NCI-H1694 treated with DMSO at 0.1 percent for 48 hours (cell line): ENCODE data around the gene NCR3LG1.

Source experiments
- DNase-seq: peaks from one replicate; lab custom pipeline; 2025; lab: John Stamatoyannopoulos, UW

The NCR3LG1 gene

DNA sequence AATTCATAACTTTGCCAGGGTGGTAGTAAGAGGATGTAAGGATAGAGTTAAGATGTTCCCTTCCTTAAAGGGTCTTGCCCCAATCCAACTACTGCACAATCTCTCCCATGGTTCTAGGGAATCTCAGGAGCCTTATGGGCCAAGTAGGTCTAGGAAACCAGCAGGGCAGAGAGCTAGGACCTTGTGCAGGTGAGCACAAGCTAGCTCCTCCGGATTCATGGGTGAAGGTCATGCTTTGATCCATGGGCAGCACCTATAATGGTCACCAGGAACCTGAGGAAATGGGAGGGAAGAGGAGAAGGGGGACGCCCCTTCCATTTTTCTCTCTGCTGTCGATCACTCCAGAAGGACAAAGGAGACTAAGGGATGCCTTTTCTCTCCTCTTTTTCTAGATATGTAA, 20.0 kb downstream of the NCR3LG1 start:
- DNase-seq, result no peak

DNA sequence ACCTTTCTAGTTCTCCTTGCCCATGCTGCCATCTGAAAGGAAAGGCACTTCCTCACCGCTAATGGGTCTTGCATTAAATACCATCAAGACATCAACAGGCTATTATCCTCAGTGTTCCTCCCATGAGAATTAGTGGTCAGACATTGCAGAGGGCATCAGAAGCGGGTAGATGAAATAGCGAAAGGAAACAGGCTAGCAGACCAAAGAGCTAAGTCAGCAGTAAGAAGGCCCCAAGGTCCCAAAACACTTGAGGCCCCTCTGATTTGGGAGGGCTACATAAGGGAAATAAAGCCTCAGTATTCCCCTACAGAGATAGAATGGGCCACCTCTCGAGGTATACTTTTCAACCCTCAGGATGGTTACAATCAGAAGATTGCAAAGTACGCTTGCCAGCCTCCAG, 23.9 kb downstream of the NCR3LG1 start:
- DNase-seq, result no peak

DNA sequence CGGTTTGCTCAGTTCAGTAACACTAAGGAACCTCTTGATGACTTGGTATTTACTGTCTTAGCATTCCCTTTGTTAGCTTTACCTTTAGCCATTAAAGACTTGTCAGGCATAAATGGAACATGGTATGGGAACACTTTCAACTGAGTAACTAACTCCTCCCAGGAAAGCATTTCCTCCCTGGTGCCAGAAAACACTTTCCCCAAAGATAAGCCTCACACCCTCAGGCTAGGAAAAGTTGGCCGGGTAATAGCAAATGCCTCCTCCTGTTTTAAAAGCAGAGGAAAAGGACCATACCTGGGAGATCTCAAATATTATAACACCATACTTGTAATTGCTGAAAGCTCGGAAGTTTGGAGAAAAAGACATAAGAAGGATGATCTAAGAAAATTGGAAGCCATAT, 24.9 kb downstream of the NCR3LG1 start:
- DNase-seq, result no peak

DNA sequence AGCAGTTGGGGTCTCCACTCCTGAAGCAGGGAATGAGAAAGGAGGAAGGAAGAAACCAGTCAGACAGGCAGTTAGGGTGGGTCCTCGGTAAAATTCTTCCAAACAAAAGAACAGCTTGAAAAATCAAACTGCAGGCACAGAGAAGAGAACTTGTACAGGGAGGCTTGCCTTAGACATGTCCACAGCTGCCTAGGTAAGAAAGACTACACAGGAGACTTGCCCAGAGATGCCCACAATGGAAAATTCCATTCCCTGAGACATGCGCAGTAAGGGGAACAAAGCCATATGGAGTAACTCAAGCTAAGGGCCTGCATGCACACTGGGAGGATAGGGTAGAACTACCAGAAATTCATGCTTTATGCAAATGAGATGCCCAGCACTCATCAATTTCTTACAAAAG, 27.1 kb downstream of the NCR3LG1 start:
- DNase-seq, result no peak

DNA sequence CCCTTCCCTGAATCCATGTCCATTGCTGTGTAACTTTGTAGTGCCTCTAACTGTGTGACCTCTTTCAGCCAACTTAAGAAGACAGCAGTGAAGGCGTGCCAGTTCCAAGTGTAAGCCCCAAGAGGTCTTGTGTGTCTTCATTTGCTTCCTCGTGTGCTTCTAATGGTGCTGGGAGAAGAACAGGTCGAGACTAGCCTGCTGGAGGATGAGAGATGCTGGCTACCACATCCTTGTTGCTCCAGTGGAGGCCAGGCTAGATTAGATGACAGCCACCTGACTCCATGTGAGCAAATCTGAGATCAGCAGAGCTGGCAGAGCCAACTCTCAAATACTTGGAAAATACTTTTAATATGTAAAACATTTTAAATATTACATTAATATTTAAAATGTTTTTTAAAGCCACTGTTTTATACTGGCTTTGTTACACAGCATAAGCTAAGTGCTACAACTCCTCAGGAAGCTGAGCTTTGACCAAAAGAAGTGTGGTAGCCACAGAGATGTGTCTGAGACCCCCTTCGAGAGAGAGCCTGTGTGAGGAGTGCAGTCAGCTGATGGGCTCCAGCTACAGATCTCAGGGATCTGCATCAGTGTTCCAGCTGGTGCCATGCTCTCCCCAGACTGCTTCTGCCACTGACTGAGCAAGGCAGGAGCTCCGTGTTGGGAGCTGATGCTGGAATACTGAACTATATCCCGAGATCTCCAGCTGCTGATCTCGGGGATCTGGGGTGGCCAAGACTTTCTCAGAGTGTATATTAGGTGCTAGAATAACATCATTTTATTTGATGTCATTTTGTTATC, 28.0 kb downstream of the NCR3LG1 start:
- DNase-seq, result no peak

DNA sequence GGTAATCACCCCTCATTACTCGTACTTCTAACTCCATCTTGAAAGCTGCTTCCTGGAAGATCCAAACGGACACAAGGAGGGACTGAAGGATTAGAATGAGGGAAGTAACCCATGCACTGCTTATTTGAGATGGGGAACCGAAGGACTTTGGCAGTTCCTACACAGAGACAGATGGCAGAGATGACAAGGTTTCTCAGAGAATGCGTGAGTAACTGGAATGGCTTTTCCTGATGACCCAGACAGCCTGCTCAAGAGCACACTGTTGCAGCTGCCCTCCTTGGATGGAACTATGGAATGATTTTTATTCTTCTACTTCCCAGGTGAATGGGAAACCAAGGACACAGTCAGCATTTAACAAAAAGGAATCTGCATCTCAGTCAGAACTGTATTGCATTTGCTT, 29.6 kb downstream of the NCR3LG1 start:
- no peak for DNase-seq

DNA sequence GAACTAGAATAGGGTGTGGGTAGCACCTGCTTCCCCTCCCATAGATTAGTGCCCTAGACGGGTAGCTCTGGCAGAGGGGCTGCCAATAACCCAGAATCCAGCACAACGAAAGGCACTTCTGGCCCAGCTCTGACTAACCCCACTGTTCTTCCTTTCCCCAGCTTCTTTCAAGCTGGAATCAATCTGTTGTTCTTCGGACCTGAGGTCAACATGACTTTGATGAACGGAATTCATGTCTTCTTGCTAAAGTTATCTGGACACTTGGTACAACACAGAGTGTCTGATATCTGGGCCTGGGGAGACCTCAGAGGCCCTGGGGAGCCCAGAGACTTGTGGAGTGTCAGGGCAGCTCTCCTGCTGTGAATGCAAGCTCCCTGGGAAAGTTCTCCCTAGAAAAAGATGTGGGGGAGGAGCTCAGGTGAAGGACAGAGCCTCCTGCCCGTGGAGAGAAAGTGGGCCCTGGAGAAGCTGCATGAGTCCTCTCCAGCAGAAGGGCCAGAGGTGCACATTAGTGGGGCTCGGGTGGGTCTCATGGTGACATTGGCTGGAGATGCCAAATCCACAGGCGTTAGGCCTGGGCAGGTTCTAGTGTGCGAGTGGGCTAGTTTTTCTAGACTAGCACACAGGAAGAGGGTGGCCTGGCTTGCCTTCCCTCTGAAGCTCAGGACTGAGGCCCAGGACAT, 30.6 kb downstream of the NCR3LG1 start:
- DNase-seq, result no peak

DNA sequence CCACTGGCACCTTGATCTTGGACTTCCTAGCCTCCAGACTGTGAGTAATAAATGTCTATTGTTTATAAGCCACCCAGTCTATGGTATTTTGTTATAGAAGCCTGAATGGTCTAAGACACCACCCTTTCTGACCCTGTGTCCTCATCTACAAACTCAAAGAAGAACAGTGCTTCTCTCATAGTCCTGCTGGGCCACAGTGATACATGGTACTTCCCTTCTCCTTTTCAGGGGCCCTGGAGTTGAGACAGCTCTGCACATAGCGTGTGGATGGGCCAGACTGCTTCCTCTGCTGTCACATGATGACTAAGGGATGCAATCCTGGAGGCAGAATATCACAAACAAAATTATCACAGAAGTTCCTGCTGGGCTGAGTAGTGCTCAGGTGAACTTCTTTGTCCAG, 31.9 kb downstream of the NCR3LG1 start:
- no peak for DNase-seq

DNA sequence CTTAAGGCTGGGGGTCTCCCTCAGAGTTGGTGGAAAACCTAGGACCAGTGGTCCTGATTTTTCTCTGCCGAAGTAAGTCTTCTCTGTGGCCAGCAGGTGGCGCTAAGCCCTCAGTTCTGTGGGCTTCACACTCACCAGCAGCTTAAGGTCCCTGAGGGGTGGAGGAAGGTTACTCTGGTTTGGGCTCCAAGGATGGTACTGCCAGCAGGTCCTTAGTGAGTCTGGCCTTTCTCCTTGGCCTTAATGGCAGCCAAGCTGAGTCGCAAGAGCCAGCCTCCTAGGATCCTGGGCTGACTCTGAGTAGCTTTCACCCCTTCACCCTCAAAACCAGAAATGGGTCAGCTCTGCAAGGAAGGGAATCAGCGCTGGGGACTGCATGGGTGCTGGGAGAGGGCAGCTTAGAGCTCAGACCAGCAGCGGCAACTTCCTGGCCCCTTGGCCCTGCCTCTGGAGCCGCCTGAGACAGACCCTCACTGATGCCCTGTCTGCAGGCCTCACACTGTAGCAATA, 32.5 kb downstream of the NCR3LG1 start:
- peak; percentile 56 for DNase-seq

DNA sequence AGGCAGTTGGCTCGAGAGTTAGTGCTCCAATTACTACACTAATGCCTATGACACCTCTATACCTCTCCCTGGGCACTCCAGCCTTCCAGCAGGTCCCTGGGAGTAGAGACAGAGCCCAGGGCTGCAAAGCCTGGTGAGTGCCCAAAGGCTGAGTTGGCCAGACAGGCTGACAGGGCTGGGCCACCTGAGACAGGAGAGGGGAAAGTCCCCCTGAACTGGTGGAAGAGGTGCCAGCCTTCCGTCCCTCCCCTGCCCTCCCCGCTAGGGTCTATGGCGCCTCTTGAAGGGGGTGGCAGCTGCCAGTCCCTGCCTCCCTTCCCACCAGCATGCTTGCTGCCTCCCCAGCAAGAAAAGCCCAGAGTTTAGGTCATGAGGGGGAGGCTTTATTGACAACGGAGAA, 33.9 kb downstream of the NCR3LG1 start:
- DNase-seq, result no peak

DNA sequence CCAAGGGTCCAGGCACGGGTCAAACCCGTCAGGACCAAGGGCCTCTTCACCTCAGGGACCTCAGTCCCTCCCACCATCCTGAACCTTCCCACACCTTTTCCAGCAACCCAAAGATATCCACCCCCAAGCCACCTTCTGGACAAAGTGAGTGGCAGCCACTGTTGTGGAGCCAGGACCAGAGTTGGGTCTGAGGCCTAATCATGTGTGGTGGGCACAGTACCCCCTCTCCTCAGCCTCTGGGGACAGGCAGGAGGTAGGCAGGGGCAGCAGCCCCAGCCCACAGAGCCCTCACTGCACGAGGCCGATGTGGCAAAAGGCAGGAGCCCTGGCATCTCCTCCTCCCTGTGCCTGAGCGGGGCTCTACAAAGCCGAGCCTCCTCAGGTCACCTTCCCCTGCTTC, 34.3 kb downstream of the NCR3LG1 start:
- DNase-seq, result no peak

DNA sequence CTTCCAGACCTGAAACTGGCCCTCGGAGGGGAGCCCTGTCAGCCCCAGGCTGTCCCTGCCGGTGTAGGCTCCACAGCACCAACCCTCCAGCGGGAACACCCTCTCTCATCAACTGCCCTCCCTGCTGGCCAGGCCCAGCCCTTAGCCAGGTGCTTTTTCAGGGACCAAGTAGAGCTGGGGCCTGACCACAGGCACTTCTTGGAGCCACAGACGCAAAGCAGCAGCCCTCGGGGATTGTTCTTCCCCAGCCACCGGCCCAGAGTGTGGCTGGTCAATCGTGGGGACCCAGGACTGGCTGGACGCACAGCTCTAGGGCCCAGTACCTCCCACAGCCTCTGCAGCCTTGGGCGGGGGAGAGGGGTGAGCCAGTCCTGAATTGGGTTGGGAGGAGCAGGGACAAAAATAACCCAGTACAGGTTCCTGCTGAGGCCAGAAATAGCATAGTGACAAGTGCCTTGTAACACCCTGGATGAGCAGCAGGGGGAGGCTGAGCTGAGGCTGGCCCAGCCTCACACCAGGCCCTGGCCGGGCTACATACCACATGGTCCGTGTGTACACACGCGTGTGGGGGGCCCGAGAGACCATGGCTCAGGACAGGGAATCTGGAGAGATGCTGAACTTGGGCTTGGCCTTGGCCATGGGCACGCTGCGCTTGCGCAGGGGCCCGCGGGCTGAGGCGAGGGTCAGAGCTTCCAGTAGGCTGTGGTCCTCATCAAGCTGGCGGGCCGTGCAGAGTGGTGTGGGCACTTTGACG, 34.9 kb downstream of the NCR3LG1 start:
- peak; percentile 34 for DNase-seq

DNA sequence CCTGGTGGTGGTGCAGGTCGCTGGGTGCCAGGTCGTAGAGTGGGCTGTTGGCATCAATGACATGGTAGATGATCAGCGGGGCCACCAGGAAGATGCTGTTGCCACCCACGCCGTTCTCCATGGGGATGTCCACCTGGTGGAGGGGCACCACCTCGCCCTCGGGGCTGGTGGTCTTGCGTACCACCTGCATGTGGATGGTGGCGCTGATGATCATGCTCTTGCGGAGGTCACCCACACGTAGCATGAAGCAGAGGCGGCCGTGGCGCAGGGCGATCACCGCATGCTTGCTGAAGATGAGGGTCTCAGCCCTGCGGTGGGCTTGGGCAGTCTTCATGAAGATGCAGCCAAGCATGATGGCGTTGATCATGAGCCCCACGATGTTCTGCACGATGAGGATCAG, 35.7 kb downstream of the NCR3LG1 start:
- DNase-seq, result no peak

DNA sequence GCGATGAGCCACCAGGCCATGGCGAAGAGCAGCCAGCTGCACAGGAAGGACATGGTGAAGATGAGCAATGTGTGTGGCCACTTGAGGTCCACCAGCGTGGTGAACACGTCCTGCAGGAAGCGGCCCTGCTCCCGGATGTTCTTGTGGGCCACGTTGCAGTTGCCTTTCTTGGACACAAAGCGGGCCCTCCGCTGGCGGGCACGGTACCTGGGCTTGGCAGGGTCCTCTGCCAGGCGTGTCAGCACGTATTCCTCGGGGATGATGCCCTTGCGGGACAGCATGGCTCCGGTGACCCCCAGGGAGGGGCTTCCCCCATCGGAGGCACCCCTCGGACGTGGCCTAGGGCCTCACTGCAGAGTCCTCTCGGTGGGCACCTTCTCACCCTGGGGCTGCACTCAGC, 36.2 kb downstream of the NCR3LG1 start:
- no peak for DNase-seq

DNA sequence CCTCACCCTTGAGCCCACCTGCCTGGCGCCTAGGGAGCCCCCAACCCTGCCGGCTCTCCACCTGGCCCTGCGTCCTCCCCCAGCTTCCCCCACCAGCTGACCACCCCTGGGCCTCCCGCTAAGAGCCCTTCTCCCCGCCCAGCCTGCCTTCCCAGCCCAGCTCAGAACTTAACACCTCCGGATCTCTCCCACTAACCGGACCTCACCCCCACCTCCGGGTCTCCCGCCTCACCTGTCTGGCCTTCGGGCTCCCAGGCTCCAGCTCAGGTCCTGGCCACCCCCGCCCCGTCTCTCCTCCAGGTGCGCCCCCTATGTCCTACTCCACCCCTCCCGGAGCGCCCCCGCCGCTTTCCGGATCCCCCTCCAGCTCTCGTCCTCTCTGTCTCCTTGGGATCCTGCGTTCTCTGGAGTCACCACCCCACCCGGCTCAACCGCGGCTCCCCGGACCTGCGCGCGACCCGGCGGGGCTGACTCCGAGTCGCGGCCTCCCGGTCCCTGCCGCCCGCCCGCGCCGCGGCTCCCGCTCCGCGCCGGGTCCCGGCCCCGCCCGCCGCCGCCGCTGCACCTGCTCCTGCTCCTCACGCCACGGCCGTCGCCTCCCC, 37.1 kb downstream of the NCR3LG1 start, which contains the start of gene KCNJ11:
Gene KCNJ11 (minus strand): TSS at position 51 of the 602 bp plus-strand sequence. CDS start 568 bp downstream, outside the sequence.
- no peak for DNase-seq

DNA sequence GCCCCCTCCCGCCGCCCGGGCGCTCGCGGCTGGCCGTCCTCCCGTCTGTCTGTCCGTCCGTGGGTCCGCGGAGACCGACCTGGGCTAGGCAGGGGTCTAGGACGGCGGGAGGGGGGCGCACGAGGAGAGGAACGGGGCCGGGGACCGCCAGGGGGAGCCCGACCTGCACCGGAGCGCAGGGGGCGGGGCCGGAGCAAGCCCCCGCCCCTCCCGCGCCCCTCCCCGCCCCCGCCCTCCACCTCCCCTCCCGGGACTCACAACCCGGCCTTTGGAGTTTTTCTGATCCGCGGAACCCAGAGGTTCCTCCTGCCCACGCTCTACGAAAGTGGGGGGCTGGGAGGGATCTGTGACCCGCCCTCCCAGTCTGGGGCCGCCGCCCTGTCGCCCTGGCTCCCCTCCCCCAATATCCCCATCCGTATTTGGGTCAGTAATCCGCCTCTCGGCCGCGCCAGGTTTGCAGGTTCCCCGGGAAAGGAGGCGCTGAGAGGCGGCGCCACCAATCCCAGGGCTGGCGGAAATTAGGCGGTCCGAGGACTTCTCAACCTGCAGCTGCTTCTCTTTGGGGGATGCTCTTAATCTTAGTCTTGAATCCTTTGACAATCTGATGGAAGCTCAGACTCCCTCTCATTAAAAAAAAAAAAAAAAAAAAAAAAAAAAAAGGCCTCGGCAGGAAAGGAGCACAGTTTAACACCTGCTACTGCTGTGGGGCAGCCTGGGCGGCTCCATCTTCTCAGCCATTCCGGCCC, 37.8 kb downstream of the NCR3LG1 start:
- DNase-seq, result peak; percentile 44

DNA sequence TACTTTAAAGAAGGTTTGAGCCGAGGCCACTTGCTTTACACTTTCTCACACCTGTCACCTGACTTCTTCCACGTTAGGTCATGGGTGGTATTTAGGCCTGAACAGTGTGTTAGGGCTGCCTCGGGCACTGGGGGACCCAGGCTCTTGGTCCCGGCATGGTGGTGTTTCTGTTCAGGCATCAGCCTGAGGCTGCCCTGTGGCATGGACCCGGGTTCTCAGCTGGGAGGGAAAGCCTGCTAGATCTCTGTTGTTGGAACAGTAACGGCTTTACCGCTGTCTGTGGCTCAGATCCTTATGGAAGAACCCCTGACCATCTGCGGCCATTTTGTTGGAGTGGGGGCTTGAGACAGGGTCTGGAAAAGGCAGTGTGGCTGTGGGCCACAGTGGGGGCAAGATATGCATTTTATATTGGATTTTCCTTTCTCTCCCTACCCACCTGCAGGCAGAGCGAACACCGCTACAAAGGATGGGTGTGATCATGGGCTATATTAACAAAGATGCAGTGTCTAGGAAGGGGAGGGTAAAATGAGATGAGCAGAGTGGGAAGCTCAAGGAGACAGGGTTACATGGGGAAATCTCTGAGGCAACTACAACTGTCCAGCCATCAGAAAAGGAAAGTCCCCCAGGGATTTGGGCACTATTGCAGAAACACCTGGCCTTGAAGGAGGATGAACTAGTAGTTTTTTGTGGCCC, 38.5 kb downstream of the NCR3LG1 start:
- DNase-seq, result no peak

DNA sequence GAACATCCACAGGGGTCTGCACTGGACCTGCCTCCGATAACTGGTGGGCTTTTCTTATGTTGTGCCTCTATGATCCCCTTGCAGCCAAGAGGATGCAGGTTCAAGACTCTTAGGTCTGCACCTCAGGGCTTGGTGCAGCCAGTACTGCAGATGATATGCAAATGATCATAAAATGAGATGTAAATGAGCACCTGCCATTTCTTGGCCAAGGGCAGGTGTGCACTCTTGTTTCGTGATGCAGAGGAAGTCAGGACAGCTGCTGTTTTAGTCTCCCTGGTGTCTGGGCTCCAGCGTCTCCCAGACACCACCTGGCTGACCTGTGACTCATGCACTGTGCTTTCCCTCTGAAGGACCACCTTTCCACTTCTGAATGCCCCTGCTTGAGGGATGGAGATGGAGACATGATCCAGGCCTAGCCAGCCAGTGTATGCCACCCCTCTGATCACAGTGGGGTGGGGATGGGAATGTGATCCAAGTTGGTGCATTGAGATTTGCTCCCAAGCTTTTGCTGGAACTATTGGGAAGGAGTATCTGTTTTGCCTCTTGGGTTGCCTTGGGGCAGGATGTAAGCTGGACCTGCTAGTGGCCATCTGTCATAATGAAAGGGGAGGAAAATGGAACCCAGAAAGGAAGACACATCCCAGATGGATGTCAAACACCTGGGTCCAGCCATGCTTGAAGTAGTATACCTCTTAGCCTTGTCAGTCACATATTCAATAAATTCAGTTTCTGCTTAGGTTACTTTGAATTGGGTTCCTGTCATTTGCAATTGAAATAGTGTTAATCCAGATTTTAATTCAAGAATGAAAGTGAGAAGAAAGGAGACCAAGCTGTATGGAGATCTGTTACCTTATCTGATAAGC, 40.1 kb downstream of the NCR3LG1 start:
- no peak for DNase-seq

DNA sequence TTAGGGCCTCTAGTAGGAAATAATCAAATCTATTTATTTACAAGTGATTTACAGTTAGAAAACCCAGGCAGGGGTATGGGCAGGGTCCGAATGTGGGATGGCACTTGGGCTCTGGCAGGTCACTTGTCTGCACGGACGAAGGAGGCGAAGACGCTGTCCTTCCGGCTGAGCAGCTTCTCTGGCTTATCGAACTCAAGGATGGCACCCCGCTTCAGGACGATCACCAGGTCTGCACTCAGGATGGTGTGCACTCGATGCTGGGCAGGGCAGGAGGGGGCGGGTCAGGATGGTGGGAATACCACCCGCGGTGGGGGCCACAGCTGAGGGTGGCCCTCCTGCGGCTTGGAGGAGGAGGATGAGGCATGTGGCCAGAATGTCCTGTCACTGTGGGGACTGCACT, 41.3 kb downstream of the NCR3LG1 start:
- no peak for DNase-seq

DNA sequence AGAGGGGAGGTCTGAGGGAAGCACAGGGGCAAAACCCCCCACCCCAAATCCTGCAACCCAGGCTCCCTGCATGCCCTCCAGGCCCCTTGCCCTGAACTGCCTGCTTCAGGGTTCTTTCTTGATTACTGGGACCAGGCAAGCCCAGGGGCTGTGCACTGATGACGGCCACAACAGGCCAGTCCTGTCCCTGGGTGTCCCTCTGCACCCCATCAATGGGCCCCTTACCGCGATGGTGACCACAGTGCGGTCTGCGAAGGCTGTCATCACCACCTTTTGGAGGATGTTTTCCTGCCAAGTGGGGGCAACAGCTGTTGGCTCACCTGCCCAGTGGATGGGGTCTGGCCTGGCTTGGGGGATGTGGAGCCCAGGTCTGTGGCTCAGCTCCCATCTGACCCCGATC, 41.9 kb downstream of the NCR3LG1 start:
- DNase-seq, result no peak
